ENCODE data around the gene RBM3. TPM values are rescaled to one million over a fixed set of nuclear protein-coding genes. Genes with fewer than 3 reads are reported as not detected.

RBM3 gene
- total and polyA plus RNA-seq, 2 donors (not counting 1 experiment from before 2014, with no cell fraction given): 52.7 to 464 TPM

- no peak for DNase-seq (ENCODE audit: low read depth in 2 of 2)
- Histone ChIP-seq H3K79me2 (ENCODE audit: control insufficient read depth, insufficient read depth, low read length) (no peaks in the 10 kb centered on the region), H3K9me3 (ENCODE audit: control insufficient read depth, insufficient read depth, low read depth, low read length) (no peaks in the 10 kb centered on the region), H3K36me3 (ENCODE audit: control insufficient read depth, insufficient read depth, low read length) (no peaks in the 10 kb centered on the region), H2AFZ (ENCODE audit: low read length) (no peak overlapping the region), H3K4me1 (ENCODE audit: control insufficient read depth, extremely low read depth, insufficient read depth, low read length) (no peaks in the 10 kb centered on the region), H3K4me3 (replicated peaks in 1 of 4; ENCODE audit: control extremely low read depth in 1 of 4, insufficient read depth in 1 of 4, low read depth in 3 of 4, low read length in 4 of 4) (no peak overlapping the region), H3K27ac (ENCODE audit: insufficient read depth, low read length) (no peak overlapping the region), H3K27me3 (ENCODE audit: control insufficient read depth, insufficient read depth, low read length) (no peaks in the 10 kb centered on the region), H3K9ac (ENCODE audit: insufficient read depth, low read length) (no peak overlapping the region), H3K4me2 (ENCODE audit: extremely low read depth, insufficient read depth, low read length) (no peak overlapping the region), H4K20me1 (ENCODE audit: control insufficient read depth, extremely low read depth, insufficient read depth, low read length) (no peaks in the 10 kb centered on the region)
- TF ChIP-seq EZH2 (IDR thresholded peaks at IDR 0.05; ENCODE audit: low read length, missing control alignments) (no peak), CTCF (conservative IDR thresholded peaks at IDR 0.05 in 1 of 2, IDR thresholded peaks at IDR 0.05 in 1 of 2; ENCODE audit: low read depth in 1 of 2, low read length in 2 of 2) (no peak)
These were observed 37.4 kb downstream of the RBM3 start for GRCh38 chrX:48611703-48612102.

GRCh38 chrX:48613502-48614160 is 39.3 kb downstream of the RBM3 start:
- peak in 1 of 2 donors; percentile 28 for DNase-seq (ENCODE audit: low read depth in 2 of 2)
- H3K4me2 ChIP-seq (ENCODE audit: extremely low read depth, insufficient read depth, low read length): no peak overlapping the region
- no peak overlapping the region for H2AFZ ChIP-seq (ENCODE audit: low read length)
- no peak overlapping the region for H3K27ac ChIP-seq (ENCODE audit: insufficient read depth, low read length)
- no peaks in the 10 kb centered on the region for H3K36me3 ChIP-seq (ENCODE audit: control insufficient read depth, insufficient read depth, low read length)
- no peaks in the 10 kb centered on the region for H3K27me3 ChIP-seq (ENCODE audit: control insufficient read depth, insufficient read depth, low read length)
- no peaks in the 10 kb centered on the region for H3K79me2 ChIP-seq (ENCODE audit: control insufficient read depth, insufficient read depth, low read length)
- TF ChIP-seq CTCF (conservative IDR thresholded peaks at IDR 0.05 in 1 of 2, IDR thresholded peaks at IDR 0.05 in 1 of 2; ENCODE audit: low read depth in 1 of 2, low read length in 2 of 2) (no peak), EZH2 (IDR thresholded peaks at IDR 0.05; ENCODE audit: low read length, missing control alignments) (no peak)
- H4K20me1 ChIP-seq (ENCODE audit: control insufficient read depth, extremely low read depth, insufficient read depth, low read length): no peaks in the 10 kb centered on the region
- no peaks in the 10 kb centered on the region for H3K9me3 ChIP-seq (ENCODE audit: control insufficient read depth, insufficient read depth, low read depth, low read length)
- no peak overlapping the region for H3K4me3 ChIP-seq (replicated peaks in 1 of 4; ENCODE audit: control extremely low read depth in 1 of 4, insufficient read depth in 1 of 4, low read depth in 3 of 4, low read length in 4 of 4)
- H3K4me1 ChIP-seq (ENCODE audit: control insufficient read depth, extremely low read depth, insufficient read depth, low read length): no peaks in the 10 kb centered on the region
- H3K9ac ChIP-seq (ENCODE audit: insufficient read depth, low read length): no peak overlapping the region

GRCh38 chrX:48616576-48616975 is 42.3 kb downstream of the RBM3 start:
- H2AFZ ChIP-seq (ENCODE audit: low read length): no peak overlapping the region
- no peak for TF ChIP-seq EZH2 (IDR thresholded peaks at IDR 0.05; ENCODE audit: low read length, missing control alignments)
- no peaks in the 10 kb centered on the region for H3K36me3 ChIP-seq (ENCODE audit: control insufficient read depth, insufficient read depth, low read length)
- DNase-seq (ENCODE audit: low read depth in 2 of 2): peak in 1 of 2 donors; percentile 48
- H3K4me2 ChIP-seq (ENCODE audit: extremely low read depth, insufficient read depth, low read length): no peak overlapping the region
- H3K9ac ChIP-seq (ENCODE audit: insufficient read depth, low read length): no peak overlapping the region
- no peak overlapping the region for H3K4me3 ChIP-seq (replicated peaks in 1 of 4; ENCODE audit: control extremely low read depth in 1 of 4, insufficient read depth in 1 of 4, low read depth in 3 of 4, low read length in 4 of 4)
- H4K20me1 ChIP-seq (ENCODE audit: control insufficient read depth, extremely low read depth, insufficient read depth, low read length): no peaks in the 10 kb centered on the region
- no peak overlapping the region for H3K27ac ChIP-seq (ENCODE audit: insufficient read depth, low read length)
- H3K27me3 ChIP-seq (ENCODE audit: control insufficient read depth, insufficient read depth, low read length): no peaks in the 10 kb centered on the region
- no peaks in the 10 kb centered on the region for H3K4me1 ChIP-seq (ENCODE audit: control insufficient read depth, extremely low read depth, insufficient read depth, low read length)
- no peaks in the 10 kb centered on the region for H3K9me3 ChIP-seq (ENCODE audit: control insufficient read depth, insufficient read depth, low read depth, low read length)
- H3K79me2 ChIP-seq (ENCODE audit: control insufficient read depth, insufficient read depth, low read length): no peaks in the 10 kb centered on the region

All from fibroblast of lung (primary cell).